ENCODE results near the gene CDH4.

GRCh38 chr20:61844621-61845020 is 592.6 kb downstream of the CDH4 start:
- TF ChIP-seq CTCF (IDR thresholded peaks at IDR 0.05) (no peak), REST (IDR thresholded peaks at IDR 0.05; ENCODE audit: insufficient read depth in 1 of 2, low read depth in 2 of 2, low read length in 1 of 2) (no peak)
